ENCODE data around the gene TTC16.

GRCh38 chr9:127778280-127779135 lies 62.6 kb downstream of the TTC16 start, which contains the start of gene SH2D3C:
- TF ChIP-seq, protein P1, sequence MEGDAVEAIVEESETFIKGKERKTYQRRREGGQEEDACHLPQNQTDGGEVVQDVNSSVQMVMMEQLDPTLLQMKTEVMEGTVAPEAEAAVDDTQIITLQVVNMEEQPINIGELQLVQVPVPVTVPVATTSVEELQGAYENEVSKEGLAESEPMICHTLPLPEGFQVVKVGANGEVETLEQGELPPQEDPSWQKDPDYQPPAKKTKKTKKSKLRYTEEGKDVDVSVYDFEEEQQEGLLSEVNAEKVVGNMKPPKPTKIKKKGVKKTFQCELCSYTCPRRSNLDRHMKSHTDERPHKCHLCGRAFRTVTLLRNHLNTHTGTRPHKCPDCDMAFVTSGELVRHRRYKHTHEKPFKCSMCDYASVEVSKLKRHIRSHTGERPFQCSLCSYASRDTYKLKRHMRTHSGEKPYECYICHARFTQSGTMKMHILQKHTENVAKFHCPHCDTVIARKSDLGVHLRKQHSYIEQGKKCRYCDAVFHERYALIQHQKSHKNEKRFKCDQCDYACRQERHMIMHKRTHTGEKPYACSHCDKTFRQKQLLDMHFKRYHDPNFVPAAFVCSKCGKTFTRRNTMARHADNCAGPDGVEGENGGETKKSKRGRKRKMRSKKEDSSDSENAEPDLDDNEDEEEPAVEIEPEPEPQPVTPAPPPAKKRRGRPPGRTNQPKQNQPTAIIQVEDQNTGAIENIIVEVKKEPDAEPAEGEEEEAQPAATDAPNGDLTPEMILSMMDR (IDR thresholded peaks at IDR 0.05; ENCODE audit: control extremely low read depth in 1 of 3, insufficient read depth in 1 of 3, low read depth in 1 of 3, low read length in 3 of 3), result no peak
- TF ChIP-seq JUN (IDR thresholded peaks at IDR 0.05; ENCODE audit: low read depth, low read length), result no peak
- no peak for TF ChIP-seq POLR2AphosphoS5 (IDR thresholded peaks at IDR 0.05; ENCODE audit: low read depth, low read length)
- no peak for TF ChIP-seq TAF1 (IDR thresholded peaks at IDR 0.05; ENCODE audit: low read depth, low read length)
- no peak for TF ChIP-seq HDAC2 (IDR thresholded peaks at IDR 0.05; ENCODE audit: borderline replicate concordance in 1 of 2, low read depth in 2 of 2, low read length in 2 of 2)
- TF ChIP-seq CREB1 (IDR thresholded peaks at IDR 0.05), result no peak
- TF ChIP-seq GABPA (IDR thresholded peaks at IDR 0.05; ENCODE audit: borderline replicate concordance, insufficient read depth, low read length), result no peak
- no peak for TF ChIP-seq EZH2 (IDR thresholded peaks at IDR 0.05; ENCODE audit: low read depth, low read length, severe bottlenecking)
- TF ChIP-seq, protein P2, sequence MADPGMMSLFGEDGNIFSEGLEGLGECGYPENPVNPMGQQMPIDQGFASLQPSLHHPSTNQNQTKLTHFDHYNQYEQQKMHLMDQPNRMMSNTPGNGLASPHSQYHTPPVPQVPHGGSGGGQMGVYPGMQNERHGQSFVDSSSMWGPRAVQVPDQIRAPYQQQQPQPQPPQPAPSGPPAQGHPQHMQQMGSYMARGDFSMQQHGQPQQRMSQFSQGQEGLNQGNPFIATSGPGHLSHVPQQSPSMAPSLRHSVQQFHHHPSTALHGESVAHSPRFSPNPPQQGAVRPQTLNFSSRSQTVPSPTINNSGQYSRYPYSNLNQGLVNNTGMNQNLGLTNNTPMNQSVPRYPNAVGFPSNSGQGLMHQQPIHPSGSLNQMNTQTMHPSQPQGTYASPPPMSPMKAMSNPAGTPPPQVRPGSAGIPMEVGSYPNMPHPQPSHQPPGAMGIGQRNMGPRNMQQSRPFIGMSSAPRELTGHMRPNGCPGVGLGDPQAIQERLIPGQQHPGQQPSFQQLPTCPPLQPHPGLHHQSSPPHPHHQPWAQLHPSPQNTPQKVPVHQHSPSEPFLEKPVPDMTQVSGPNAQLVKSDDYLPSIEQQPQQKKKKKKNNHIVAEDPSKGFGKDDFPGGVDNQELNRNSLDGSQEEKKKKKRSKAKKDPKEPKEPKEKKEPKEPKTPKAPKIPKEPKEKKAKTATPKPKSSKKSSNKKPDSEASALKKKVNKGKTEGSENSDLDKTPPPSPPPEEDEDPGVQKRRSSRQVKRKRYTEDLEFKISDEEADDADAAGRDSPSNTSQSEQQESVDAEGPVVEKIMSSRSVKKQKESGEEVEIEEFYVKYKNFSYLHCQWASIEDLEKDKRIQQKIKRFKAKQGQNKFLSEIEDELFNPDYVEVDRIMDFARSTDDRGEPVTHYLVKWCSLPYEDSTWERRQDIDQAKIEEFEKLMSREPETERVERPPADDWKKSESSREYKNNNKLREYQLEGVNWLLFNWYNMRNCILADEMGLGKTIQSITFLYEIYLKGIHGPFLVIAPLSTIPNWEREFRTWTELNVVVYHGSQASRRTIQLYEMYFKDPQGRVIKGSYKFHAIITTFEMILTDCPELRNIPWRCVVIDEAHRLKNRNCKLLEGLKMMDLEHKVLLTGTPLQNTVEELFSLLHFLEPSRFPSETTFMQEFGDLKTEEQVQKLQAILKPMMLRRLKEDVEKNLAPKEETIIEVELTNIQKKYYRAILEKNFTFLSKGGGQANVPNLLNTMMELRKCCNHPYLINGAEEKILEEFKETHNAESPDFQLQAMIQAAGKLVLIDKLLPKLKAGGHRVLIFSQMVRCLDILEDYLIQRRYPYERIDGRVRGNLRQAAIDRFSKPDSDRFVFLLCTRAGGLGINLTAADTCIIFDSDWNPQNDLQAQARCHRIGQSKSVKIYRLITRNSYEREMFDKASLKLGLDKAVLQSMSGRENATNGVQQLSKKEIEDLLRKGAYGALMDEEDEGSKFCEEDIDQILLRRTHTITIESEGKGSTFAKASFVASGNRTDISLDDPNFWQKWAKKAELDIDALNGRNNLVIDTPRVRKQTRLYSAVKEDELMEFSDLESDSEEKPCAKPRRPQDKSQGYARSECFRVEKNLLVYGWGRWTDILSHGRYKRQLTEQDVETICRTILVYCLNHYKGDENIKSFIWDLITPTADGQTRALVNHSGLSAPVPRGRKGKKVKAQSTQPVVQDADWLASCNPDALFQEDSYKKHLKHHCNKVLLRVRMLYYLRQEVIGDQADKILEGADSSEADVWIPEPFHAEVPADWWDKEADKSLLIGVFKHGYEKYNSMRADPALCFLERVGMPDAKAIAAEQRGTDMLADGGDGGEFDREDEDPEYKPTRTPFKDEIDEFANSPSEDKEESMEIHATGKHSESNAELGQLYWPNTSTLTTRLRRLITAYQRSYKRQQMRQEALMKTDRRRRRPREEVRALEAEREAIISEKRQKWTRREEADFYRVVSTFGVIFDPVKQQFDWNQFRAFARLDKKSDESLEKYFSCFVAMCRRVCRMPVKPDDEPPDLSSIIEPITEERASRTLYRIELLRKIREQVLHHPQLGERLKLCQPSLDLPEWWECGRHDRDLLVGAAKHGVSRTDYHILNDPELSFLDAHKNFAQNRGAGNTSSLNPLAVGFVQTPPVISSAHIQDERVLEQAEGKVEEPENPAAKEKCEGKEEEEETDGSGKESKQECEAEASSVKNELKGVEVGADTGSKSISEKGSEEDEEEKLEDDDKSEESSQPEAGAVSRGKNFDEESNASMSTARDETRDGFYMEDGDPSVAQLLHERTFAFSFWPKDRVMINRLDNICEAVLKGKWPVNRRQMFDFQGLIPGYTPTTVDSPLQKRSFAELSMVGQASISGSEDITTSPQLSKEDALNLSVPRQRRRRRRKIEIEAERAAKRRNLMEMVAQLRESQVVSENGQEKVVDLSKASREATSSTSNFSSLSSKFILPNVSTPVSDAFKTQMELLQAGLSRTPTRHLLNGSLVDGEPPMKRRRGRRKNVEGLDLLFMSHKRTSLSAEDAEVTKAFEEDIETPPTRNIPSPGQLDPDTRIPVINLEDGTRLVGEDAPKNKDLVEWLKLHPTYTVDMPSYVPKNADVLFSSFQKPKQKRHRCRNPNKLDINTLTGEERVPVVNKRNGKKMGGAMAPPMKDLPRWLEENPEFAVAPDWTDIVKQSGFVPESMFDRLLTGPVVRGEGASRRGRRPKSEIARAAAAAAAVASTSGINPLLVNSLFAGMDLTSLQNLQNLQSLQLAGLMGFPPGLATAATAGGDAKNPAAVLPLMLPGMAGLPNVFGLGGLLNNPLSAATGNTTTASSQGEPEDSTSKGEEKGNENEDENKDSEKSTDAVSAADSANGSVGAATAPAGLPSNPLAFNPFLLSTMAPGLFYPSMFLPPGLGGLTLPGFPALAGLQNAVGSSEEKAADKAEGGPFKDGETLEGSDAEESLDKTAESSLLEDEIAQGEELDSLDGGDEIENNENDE (IDR thresholded peaks at IDR 0.05; ENCODE audit: insufficient replicate concordance, low read length), result no peak
- no peak for TF ChIP-seq POLR2A (IDR thresholded peaks at IDR 0.05; ENCODE audit: control extremely low read depth in 1 of 2, low read depth in 2 of 2, low read length in 2 of 2)
